Ascending aorta (tissue), 2 donors: ENCODE measurements around the gene PFKP. TPM values are rescaled to one million over a fixed set of nuclear protein-coding genes. Genes with fewer than 3 reads are reported as not detected.

ENCODE experiments used
- DNase-seq, 2 donors: peaks; one replicate each; pipeline ENCODE4 v3.0.0-alpha.2; 2019; ENCODE audit warnings: low spot score in 2 of 2
- H3K27ac ChIP-seq, 2 donors: fragments of 200-600 bp; sonication (generic); one replicate each; pipeline ENCODE4 v1.5.1; 2016 to 2017; ENCODE audit warnings: mild to moderate bottlenecking in 1 of 2
- H3K27me3 ChIP-seq: fragments of 200-600 bp; sonication (generic); one replicate; pipeline ENCODE4 v1.5.1; 2017
- H3K36me3 ChIP-seq, 2 donors: fragments of 200-600 bp; sonication (generic); one replicate each; pipeline ENCODE4 v1.5.1; 2016
- H3K4me1 ChIP-seq, 2 donors: fragments of 200-600 bp; sonication (generic); one replicate each; pipeline ENCODE4 v1.5.1; 2016 to 2017; ENCODE audit warnings: mild to moderate bottlenecking in 1 of 2
- H3K4me3 ChIP-seq, 2 donors: fragments of 200-600 bp; sonication (generic); one replicate each; pipeline ENCODE4 v1.5.1; 2016 to 2017; ENCODE audit warnings: mild to moderate bottlenecking in 1 of 2
- H3K9me3 ChIP-seq, 2 donors: fragments of 200-600 bp; sonication (generic); one replicate each; pipeline ENCODE4 v1.5.1; 2016
- CTCF ChIP-seq, 3 experiments: fragments of 200-600 bp in 2 of 3; fragments of 450-650 bp in 1 of 3; sonication (generic) in 2 of 3; IDR thresholded peaks; one replicate each; pipeline ENCODE4 v1.5.1; 2016 to 2019; ENCODE audit warnings: antibody characterized with exemption in 3 of 3, mild to moderate bottlenecking in 1 of 3, moderate library complexity in 1 of 3
- intact Hi-C: fragments of 100-400 bp; cut with DNase I; formaldehyde crosslinking; loops from one replicate; pipeline ENCODE4 v1.15.1; 2023
- total RNA-seq: library from RNA; depleted of rRNA; stranded (reverse); fragments of >200 nt; gene quantifications from one replicate; pipeline ENCODE4 v1.1.0, GENCODE V29; 2016

The PFKP gene
- total RNA-seq, 1 donor from 2014 or later = 197 TPM

- no peak for DNase-seq
- Histone ChIP-seq H3K36me3 (peaks cover 94 to 98% of the 10 kb centered on the region in 2 donors), H3K9me3 (no peaks in the 10 kb centered on the region), H3K4me3 (no peak overlapping the region), H3K27ac (no peak overlapping the region), H3K27me3 (no peaks in the 10 kb centered on the region), H3K4me1 (no peaks in the 10 kb centered on the region)
- TF ChIP-seq CTCF (IDR thresholded peaks at IDR 0.05) = no peak
- intact Hi-C loops = no loop called here
These were observed 79.9 kb downstream of the PFKP start for GRCh38 chr10:3147117-3147820.

- no peak for DNase-seq
- H3K4me1 ChIP-seq = no peaks in the 10 kb centered on the region
- intact Hi-C loops = no loop called here
These were observed 80.7 kb downstream of the PFKP start for GRCh38 chr10:3148041-3148440.

GRCh38 chr10:3148994-3149393 lies 81.6 kb downstream of the PFKP start:
- intact Hi-C loops = no loop called here
- Histone ChIP-seq H3K4me3 (no peak overlapping the region), H3K27me3 (no peaks in the 10 kb centered on the region), H3K27ac (no peak overlapping the region), H3K9me3 (no peaks in the 10 kb centered on the region), H3K36me3 (peaks cover 83 to 97% of the 10 kb centered on the region in 2 donors), H3K4me1 (no peaks in the 10 kb centered on the region)
- DNase-seq = no peak
- TF ChIP-seq CTCF (IDR thresholded peaks at IDR 0.05) = no peak

More at GRCh38 chr10:3148041-3148440, 80.7 kb downstream of the PFKP start:
- no peak overlapping the region for H3K4me3 ChIP-seq
- H3K27ac ChIP-seq = no peak overlapping the region
- H3K36me3 ChIP-seq = peaks cover 90 to 98% of the 10 kb centered on the region in 2 donors
- TF ChIP-seq CTCF (IDR thresholded peaks at IDR 0.05) = no peak
- no peaks in the 10 kb centered on the region for H3K9me3 ChIP-seq
- no peaks in the 10 kb centered on the region for H3K27me3 ChIP-seq

GRCh38 chr10:3149918-3150317 lies 82.6 kb downstream of the PFKP start:
- Histone ChIP-seq H3K27me3 (no peaks in the 10 kb centered on the region), H3K27ac (no peak overlapping the region), H3K4me1 (no peaks in the 10 kb centered on the region), H3K9me3 (no peaks in the 10 kb centered on the region), H3K4me3 (no peak overlapping the region), H3K36me3 (peaks cover 83 to 97% of the 10 kb centered on the region in 2 donors)
- intact Hi-C loops = no loop called here
- no peak for DNase-seq
- no peak for TF ChIP-seq CTCF (IDR thresholded peaks at IDR 0.05)

GRCh38 chr10:3150366-3150765 lies 83.0 kb downstream of the PFKP start:
- DNase-seq = no peak
- Histone ChIP-seq H3K9me3 (no peaks in the 10 kb centered on the region), H3K27me3 (no peaks in the 10 kb centered on the region), H3K4me3 (no peak overlapping the region), H3K4me1 (no peaks in the 10 kb centered on the region), H3K27ac (no peak overlapping the region), H3K36me3 (peaks cover 83 to 97% of the 10 kb centered on the region in 2 donors)
- intact Hi-C loops = no loop called here
- TF ChIP-seq CTCF (IDR thresholded peaks at IDR 0.05) = no peak
